Measurements from ENCODE around the gene SLC6A13. TPM values are rescaled to one million over a fixed set of nuclear protein-coding genes. Genes with fewer than 3 reads are reported as not detected.

Gene SLC6A13
- total RNA-seq, 1 donor from 2014 or later = 0.79 TPM

GRCh38 chr12:206746-207440 lies 55.7 kb downstream of the SLC6A13 start:
- FAIRE-seq (no peak), DNase-seq (ENCODE audit: low read depth) (no peak)
- H3K27me3 ChIP-seq (ENCODE audit: control insufficient read depth, insufficient read depth, low read length) = peaks cover 9% of the 10 kb centered on the region
- H3K4me3 ChIP-seq (ENCODE audit: low read depth, low read length) = no peak overlapping the region
- no peaks in the 10 kb centered on the region for H3K36me3 ChIP-seq (ENCODE audit: control insufficient read depth, insufficient read depth, low read length)
- no peak for TF ChIP-seq CTCF (IDR thresholded peaks at IDR 0.05; ENCODE audit: insufficient read depth, low read length, severe bottlenecking)

GRCh38 chr12:205026-205425 lies 57.6 kb downstream of the SLC6A13 start:
- no peak overlapping the region for H3K4me3 ChIP-seq (ENCODE audit: low read depth, low read length)
- no peaks in the 10 kb centered on the region for H3K36me3 ChIP-seq (ENCODE audit: control insufficient read depth, insufficient read depth, low read length)
- FAIRE-seq = peak; percentile 7
- H3K27me3 ChIP-seq (ENCODE audit: control insufficient read depth, insufficient read depth, low read length) = peaks cover 6% of the 10 kb centered on the region
- no peak for TF ChIP-seq CTCF (IDR thresholded peaks at IDR 0.05; ENCODE audit: insufficient read depth, low read length, severe bottlenecking)
- DNase-seq (ENCODE audit: low read depth) = no peak

GRCh38 chr12:204261-204678 lies 58.4 kb downstream of the SLC6A13 start:
- Histone ChIP-seq H3K36me3 (ENCODE audit: control insufficient read depth, insufficient read depth, low read length) (no peaks in the 10 kb centered on the region), H3K4me3 (ENCODE audit: low read depth, low read length) (no peak overlapping the region), H3K27me3 (ENCODE audit: control insufficient read depth, insufficient read depth, low read length) (peaks cover 6% of the 10 kb centered on the region)
- FAIRE-seq (no peak), DNase-seq (ENCODE audit: low read depth) (no peak)
- no peak for TF ChIP-seq CTCF (IDR thresholded peaks at IDR 0.05; ENCODE audit: insufficient read depth, low read length, severe bottlenecking)

- no peak for DNase-seq (ENCODE audit: low read depth)
Measured at GRCh38 chr12:203462-204260, 59.0 kb downstream of the SLC6A13 start.

GRCh38 chr12:203074-203461 lies 59.6 kb downstream of the SLC6A13 start:
- FAIRE-seq (no peak), DNase-seq (ENCODE audit: low read depth) (no peak)
- no peaks in the 10 kb centered on the region for H3K36me3 ChIP-seq (ENCODE audit: control insufficient read depth, insufficient read depth, low read length)
- no peak for TF ChIP-seq CTCF (IDR thresholded peaks at IDR 0.05; ENCODE audit: insufficient read depth, low read length, severe bottlenecking)
- peaks cover 8% of the 10 kb centered on the region for H3K27me3 ChIP-seq (ENCODE audit: control insufficient read depth, insufficient read depth, low read length)
- H3K4me3 ChIP-seq (ENCODE audit: low read depth, low read length) = no peak overlapping the region

More at GRCh38 chr12:203462-204260, 59.0 kb downstream of the SLC6A13 start:
- TF ChIP-seq CTCF (IDR thresholded peaks at IDR 0.05; ENCODE audit: insufficient read depth, low read length, severe bottlenecking) = peak; percentile 5
- Histone ChIP-seq H3K36me3 (ENCODE audit: control insufficient read depth, insufficient read depth, low read length) (no peaks in the 10 kb centered on the region), H3K27me3 (ENCODE audit: control insufficient read depth, insufficient read depth, low read length) (peaks cover 8% of the 10 kb centered on the region), H3K4me3 (ENCODE audit: low read depth, low read length) (no peak overlapping the region)
- no peak for FAIRE-seq

All from bronchial epithelial cell (primary cell).